ENCODE data around the gene ZNF695. TPM values are rescaled to one million over a fixed set of nuclear protein-coding genes. Genes with fewer than 3 reads are reported as not detected.

The ZNF695 gene
- total and polyA plus RNA-seq, 2 of the 13 experiments (the other 11 are each of a cell fraction or from before 2014, with no cell fraction given), result 2.9 to 11.6 TPM

GRCh38 chr1:247007511-247008405 lies at the start of gene ZNF695 (continued):
- 0 out of 2 replicates have a peak, but pooled peaks have one; percentile 16 for TF ChIP-seq NR2C2 (CRISPR knock-in tag; IDR thresholded peaks at IDR 0.05; ENCODE audit: borderline replicate concordance)
- TF ChIP-seq KDM2A (CRISPR knock-in tag; IDR thresholded peaks at IDR 0.05; ENCODE audit: borderline replicate concordance, low read depth), result peak; percentile 28; the same call in 1 of the 2 replicates
- peak; percentile 98 for TF ChIP-seq NFYC (CRISPR knock-in tag; IDR thresholded peaks at IDR 0.05)
- TF ChIP-seq TEAD3 (CRISPR knock-in tag; optimal IDR thresholded peaks at IDR 0.05; ENCODE audit: borderline replicate concordance), result peak; percentile 56
- TF ChIP-seq, protein P1, sequence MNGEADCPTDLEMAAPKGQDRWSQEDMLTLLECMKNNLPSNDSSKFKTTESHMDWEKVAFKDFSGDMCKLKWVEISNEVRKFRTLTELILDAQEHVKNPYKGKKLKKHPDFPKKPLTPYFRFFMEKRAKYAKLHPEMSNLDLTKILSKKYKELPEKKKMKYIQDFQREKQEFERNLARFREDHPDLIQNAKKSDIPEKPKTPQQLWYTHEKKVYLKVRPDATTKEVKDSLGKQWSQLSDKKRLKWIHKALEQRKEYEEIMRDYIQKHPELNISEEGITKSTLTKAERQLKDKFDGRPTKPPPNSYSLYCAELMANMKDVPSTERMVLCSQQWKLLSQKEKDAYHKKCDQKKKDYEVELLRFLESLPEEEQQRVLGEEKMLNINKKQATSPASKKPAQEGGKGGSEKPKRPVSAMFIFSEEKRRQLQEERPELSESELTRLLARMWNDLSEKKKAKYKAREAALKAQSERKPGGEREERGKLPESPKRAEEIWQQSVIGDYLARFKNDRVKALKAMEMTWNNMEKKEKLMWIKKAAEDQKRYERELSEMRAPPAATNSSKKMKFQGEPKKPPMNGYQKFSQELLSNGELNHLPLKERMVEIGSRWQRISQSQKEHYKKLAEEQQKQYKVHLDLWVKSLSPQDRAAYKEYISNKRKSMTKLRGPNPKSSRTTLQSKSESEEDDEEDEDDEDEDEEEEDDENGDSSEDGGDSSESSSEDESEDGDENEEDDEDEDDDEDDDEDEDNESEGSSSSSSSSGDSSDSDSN (CRISPR knock-in tag; IDR thresholded peaks at IDR 0.05), result peak; percentile 86
- 0 out of 2 replicates have a peak, but pooled peaks have one; percentile 27 for TF ChIP-seq ZNF879 (CRISPR knock-in tag; IDR thresholded peaks at IDR 0.05)
- peak; percentile 23; the same call in 1 of the 2 replicates for TF ChIP-seq MYC (CRISPR knock-in tag; IDR thresholded peaks at IDR 0.05; ENCODE audit: borderline replicate concordance)
- 0 out of 2 replicates have a peak, but pooled peaks have one; percentile 6 for TF ChIP-seq HOXA5 (CRISPR knock-in tag; IDR thresholded peaks at IDR 0.05)
- peak; percentile 64; the same call in 1 of the 2 replicates for TF ChIP-seq REPIN1 (CRISPR knock-in tag; IDR thresholded peaks at IDR 0.05; ENCODE audit: borderline replicate concordance, low read depth)
- peak; percentile 44; the same call in 1 of the 2 replicates for TF ChIP-seq PHF21A (CRISPR knock-in tag; IDR thresholded peaks at IDR 0.05)
- TF ChIP-seq ZNF670 (CRISPR knock-in tag; IDR thresholded peaks at IDR 0.05; ENCODE audit: borderline replicate concordance), result no peak
- peak; percentile 56 for TF ChIP-seq CREB1 (IDR thresholded peaks at IDR 0.05)
- 0 out of 2 replicates have a peak, but pooled peaks have one; percentile 34 for TF ChIP-seq CREB1 (CRISPR knock-in tag; IDR thresholded peaks at IDR 0.05)
- TF ChIP-seq, protein P2, sequence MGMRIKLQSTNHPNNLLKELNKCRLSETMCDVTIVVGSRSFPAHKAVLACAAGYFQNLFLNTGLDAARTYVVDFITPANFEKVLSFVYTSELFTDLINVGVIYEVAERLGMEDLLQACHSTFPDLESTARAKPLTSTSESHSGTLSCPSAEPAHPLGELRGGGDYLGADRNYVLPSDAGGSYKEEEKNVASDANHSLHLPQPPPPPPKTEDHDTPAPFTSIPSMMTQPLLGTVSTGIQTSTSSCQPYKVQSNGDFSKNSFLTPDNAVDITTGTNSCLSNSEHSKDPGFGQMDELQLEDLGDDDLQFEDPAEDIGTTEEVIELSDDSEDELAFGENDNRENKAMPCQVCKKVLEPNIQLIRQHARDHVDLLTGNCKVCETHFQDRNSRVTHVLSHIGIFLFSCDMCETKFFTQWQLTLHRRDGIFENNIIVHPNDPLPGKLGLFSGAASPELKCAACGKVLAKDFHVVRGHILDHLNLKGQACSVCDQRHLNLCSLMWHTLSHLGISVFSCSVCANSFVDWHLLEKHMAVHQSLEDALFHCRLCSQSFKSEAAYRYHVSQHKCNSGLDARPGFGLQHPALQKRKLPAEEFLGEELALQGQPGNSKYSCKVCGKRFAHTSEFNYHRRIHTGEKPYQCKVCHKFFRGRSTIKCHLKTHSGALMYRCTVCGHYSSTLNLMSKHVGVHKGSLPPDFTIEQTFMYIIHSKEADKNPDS (CRISPR knock-in tag; IDR thresholded peaks at IDR 0.05), result no peak
- peak; percentile 26 for TF ChIP-seq SKI (IDR thresholded peaks at IDR 0.05; ENCODE audit: partially characterized antibody)
- TF ChIP-seq SP1 (IDR thresholded peaks at IDR 0.05), result no peak
- TF ChIP-seq SP1 (CRISPR knock-in tag; IDR thresholded peaks at IDR 0.05), result peak; percentile 89

Measured in HepG2 (cell line).